ENCODE measurements around the gene ITGB7.

DNA sequence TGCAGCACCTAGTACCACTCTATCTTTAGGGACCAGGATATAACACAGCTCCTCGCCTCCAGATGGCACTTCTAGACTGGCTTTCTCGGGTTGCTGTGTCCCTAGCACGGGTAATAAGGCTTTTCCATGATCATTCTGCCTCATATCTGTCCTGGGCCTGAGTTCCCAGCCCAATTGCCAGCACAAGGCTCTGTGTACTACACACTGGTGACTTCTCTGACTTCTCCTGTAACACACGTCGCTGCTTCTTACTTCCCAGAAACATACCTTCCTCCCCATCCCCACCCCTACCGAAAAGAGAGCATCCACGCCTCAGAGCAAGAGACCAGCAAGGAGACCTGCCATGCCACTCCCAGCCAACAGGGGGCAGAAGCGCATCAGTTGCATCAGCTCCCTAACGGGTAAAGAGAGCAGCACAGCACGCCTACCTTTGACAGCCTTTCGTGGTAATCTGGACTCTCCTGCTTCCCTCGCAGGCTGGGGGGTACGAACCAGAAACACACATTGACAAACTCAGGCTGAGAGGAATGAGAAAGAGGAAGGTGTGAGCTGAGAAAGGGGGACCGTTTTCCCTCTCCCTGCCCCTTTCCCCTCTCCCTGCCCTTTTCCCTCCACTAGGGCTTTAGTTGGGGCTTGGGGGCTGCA lies 47.7 kb downstream of the ITGB7 start:
- TF ChIP-seq, protein P1, sequence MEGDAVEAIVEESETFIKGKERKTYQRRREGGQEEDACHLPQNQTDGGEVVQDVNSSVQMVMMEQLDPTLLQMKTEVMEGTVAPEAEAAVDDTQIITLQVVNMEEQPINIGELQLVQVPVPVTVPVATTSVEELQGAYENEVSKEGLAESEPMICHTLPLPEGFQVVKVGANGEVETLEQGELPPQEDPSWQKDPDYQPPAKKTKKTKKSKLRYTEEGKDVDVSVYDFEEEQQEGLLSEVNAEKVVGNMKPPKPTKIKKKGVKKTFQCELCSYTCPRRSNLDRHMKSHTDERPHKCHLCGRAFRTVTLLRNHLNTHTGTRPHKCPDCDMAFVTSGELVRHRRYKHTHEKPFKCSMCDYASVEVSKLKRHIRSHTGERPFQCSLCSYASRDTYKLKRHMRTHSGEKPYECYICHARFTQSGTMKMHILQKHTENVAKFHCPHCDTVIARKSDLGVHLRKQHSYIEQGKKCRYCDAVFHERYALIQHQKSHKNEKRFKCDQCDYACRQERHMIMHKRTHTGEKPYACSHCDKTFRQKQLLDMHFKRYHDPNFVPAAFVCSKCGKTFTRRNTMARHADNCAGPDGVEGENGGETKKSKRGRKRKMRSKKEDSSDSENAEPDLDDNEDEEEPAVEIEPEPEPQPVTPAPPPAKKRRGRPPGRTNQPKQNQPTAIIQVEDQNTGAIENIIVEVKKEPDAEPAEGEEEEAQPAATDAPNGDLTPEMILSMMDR (IDR thresholded peaks at IDR 0.05) = peak in 2 of 3 experiments; percentile 93 to 99
- no peak for TF ChIP-seq POLR2A (IDR thresholded peaks at IDR 0.05; ENCODE audit: low read depth)
- peak; percentile 9 to 68 for TF ChIP-seq POLR2AphosphoS5 (IDR thresholded peaks at IDR 0.05)
- TF ChIP-seq EP300 (IDR thresholded peaks at IDR 0.05) = no peak
